Measurements from ENCODE around the gene SMCO2.

DNA sequence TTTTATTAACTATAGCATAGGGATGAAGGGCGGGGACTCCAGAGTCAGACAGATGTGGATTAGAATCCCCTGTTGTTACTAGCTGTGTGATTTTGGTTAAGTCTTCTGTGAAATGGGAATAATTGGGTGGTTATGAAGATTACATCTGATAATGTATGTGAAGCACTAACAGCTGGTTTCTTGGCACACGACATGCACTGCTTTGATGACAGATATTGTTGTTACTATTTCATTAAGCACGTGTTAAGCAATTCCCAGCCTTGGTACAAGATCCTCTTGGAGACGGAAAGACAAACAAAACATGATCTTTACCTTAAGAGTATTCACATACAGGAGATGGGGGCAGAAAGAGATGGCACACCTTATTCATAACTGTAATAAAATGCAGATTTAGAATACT lies 85.4 kb downstream of the SMCO2 start:
- TF ChIP-seq CTCF (IDR thresholded peaks at IDR 0.05 in 8 of 11, conservative IDR thresholded peaks at IDR 0.05 in 3 of 11) (no peak), POLR2A (IDR thresholded peaks at IDR 0.05) (no peak)
